HUES48 (cell line): ENCODE data around the gene SKI.
A peak's percentile ranks its signal among the peaks of the same experiment; 100 is the strongest.

ENCODE experiments used
- H3K27ac ChIP-seq: one replicate; pipeline ENCODE4 v1.7.0; 2013; ENCODE audit warnings: low read depth, low read length, inconsistent platforms
- H3K27me3 ChIP-seq: 2 replicates; pipeline ENCODE4 v1.6.1; 2013; ENCODE audit warnings: mild to moderate bottlenecking, low read length; ENCODE audit not compliant: control insufficient read depth, insufficient read depth
- H3K36me3 ChIP-seq: 2 replicates; pipeline ENCODE4 v1.6.1; 2013; ENCODE audit warnings: low read length; ENCODE audit not compliant: control insufficient read depth, insufficient read depth
- H3K4me1 ChIP-seq: 2 replicates; pipeline ENCODE4 v1.6.1; 2013; ENCODE audit warnings: mild to moderate bottlenecking, low read length; ENCODE audit not compliant: control insufficient read depth, insufficient read depth
- H3K4me3 ChIP-seq: 2 replicates; pipeline ENCODE4 v1.5.1; 2013; ENCODE audit warnings: mild to moderate bottlenecking, low read depth, low read length
- H3K9ac ChIP-seq: 2 replicates; pipeline ENCODE4 v1.6.1; 2013; ENCODE audit warnings: mild to moderate bottlenecking, low read depth, low read length, moderate library complexity
- H3K9me3 ChIP-seq: 2 replicates; pipeline ENCODE4 v1.6.1; 2013; ENCODE audit warnings: low read length; ENCODE audit not compliant: control insufficient read depth, insufficient read depth

The SKI gene

GRCh38 chr1:2185880-2186855, 42.0 kb upstream of the SKI start:
- Histone ChIP-seq H3K4me3 (no peak overlapping the region), H3K27ac (no peak overlapping the region), H3K9me3 (no peaks in the 10 kb centered on the region), H3K36me3 (peaks cover 19% of the 10 kb centered on the region), H3K4me1 (peaks cover 4% of the 10 kb centered on the region; the same call in 1 of the 2 replicates), H3K9ac (no peak overlapping the region), H3K27me3 (no peaks in the 10 kb centered on the region)

GRCh38 chr1:2186901-2187300, 41.2 kb upstream of the SKI start:
- Histone ChIP-seq H3K9me3 (no peaks in the 10 kb centered on the region), H3K36me3 (peaks cover 19% of the 10 kb centered on the region), H3K27ac (no peak overlapping the region), H3K27me3 (no peaks in the 10 kb centered on the region), H3K4me3 (no peak overlapping the region), H3K9ac (no peak overlapping the region), H3K4me1 (peaks cover 4% of the 10 kb centered on the region; the same call in 1 of the 2 replicates)

- H3K36me3 ChIP-seq: peaks cover 22% of the 10 kb centered on the region
- H3K27me3 ChIP-seq: no peaks in the 10 kb centered on the region
- H3K4me3 ChIP-seq: no peak overlapping the region
- H3K9ac ChIP-seq: no peak overlapping the region; the same call in 1 of the 2 replicates
- H3K27ac ChIP-seq: no peak overlapping the region
- H3K4me1 ChIP-seq: peaks cover 4% of the 10 kb centered on the region; the same call in 1 of the 2 replicates
- H3K9me3 ChIP-seq: no peaks in the 10 kb centered on the region
Measured at GRCh38 chr1:2187619-2188018, 40.5 kb upstream of the SKI start.

GRCh38 chr1:2188336-2188735, 39.8 kb upstream of the SKI start:
- no peaks in the 10 kb centered on the region for H3K27me3 ChIP-seq
- H3K9ac ChIP-seq: no peak overlapping the region; the same call in 1 of the 2 replicates
- no peak overlapping the region for H3K4me3 ChIP-seq
- H3K27ac ChIP-seq: no peak overlapping the region
- peaks cover 8% of the 10 kb centered on the region for H3K4me1 ChIP-seq
- peaks cover 27% of the 10 kb centered on the region for H3K36me3 ChIP-seq
- no peaks in the 10 kb centered on the region for H3K9me3 ChIP-seq

- peaks cover 10% of the 10 kb centered on the region for H3K4me1 ChIP-seq
- H3K27ac ChIP-seq: peak overlapping the region; percentile 89
- H3K9ac ChIP-seq: peak overlapping the region; percentile 10; the same call in 1 of the 2 replicates
- H3K4me3 ChIP-seq: peak overlapping the region; percentile 52
- no peaks in the 10 kb centered on the region for H3K27me3 ChIP-seq
- H3K9me3 ChIP-seq: no peaks in the 10 kb centered on the region
- H3K36me3 ChIP-seq: peaks cover 22% of the 10 kb centered on the region
Measured at GRCh38 chr1:2189459-2190425, 38.4 kb upstream of the SKI start.

GRCh38 chr1:2190491-2190976, 37.6 kb upstream of the SKI start:
- H3K4me1 ChIP-seq: peaks cover 10% of the 10 kb centered on the region
- H3K9me3 ChIP-seq: no peaks in the 10 kb centered on the region
- no peaks in the 10 kb centered on the region for H3K27me3 ChIP-seq
- H3K27ac ChIP-seq: peak overlapping the region; percentile 89
- no peak overlapping the region for H3K4me3 ChIP-seq
- H3K9ac ChIP-seq: no peak overlapping the region
- H3K36me3 ChIP-seq: peaks cover 16% of the 10 kb centered on the region

- no peak overlapping the region for H3K9ac ChIP-seq
- H3K27me3 ChIP-seq: no peaks in the 10 kb centered on the region
- H3K4me3 ChIP-seq: 0 out of 2 replicates have a peak overlapping the region, but pooled peaks have one; percentile 8
- H3K27ac ChIP-seq: no peak overlapping the region
- H3K36me3 ChIP-seq: peaks cover 8% of the 10 kb centered on the region; the same call in 1 of the 2 replicates
- peaks cover 10% of the 10 kb centered on the region for H3K4me1 ChIP-seq
- no peaks in the 10 kb centered on the region for H3K9me3 ChIP-seq
Measured at GRCh38 chr1:2192031-2192995, 35.8 kb upstream of the SKI start.

GRCh38 chr1:2193514-2194281, 34.4 kb upstream of the SKI start:
- Histone ChIP-seq H3K4me1 (peaks cover 10% of the 10 kb centered on the region), H3K27ac (no peak overlapping the region), H3K9me3 (no peaks in the 10 kb centered on the region), H3K36me3 (peaks cover 8% of the 10 kb centered on the region; the same call in 1 of the 2 replicates), H3K9ac (no peak overlapping the region), H3K27me3 (no peaks in the 10 kb centered on the region), H3K4me3 (peak overlapping the region; percentile 49)

- Histone ChIP-seq H3K9ac (no peak within 1 kb of the TSS), H3K4me1 (peaks cover 14% of the 10 kb centered on the region), H3K27me3 (no peaks in the 10 kb centered on the region), H3K4me3 (peak within 1 kb of the TSS; percentile 62), H3K36me3 (peaks cover 8% of the 10 kb centered on the region; the same call in 1 of the 2 replicates), H3K27ac (peak within 1 kb of the TSS; percentile 84), H3K9me3 (no peaks in the 10 kb centered on the region)
Measured at GRCh38 chr1:2194319-2194897, 33.7 kb upstream of the SKI start, which contains the start of gene FAAP20. Gene FAAP20, minus strand, starts transcription at chr1:2194772. Its CDS starts 23 bp downstream, at chr1:2194749.
